ENCODE measurements around the gene SNX18. TPM values are rescaled to one million over a fixed set of nuclear protein-coding genes. Genes with fewer than 3 reads are reported as not detected.

Gene SNX18
- total RNA-seq, 2 donors from 2014 or later, result 19.7 to 20.5 TPM

GRCh38 chr5:54491326-54491725 lies 26.2 kb upstream of the SNX18 start:
- no peak for TF ChIP-seq CTCF (conservative IDR thresholded peaks at IDR 0.05)

GRCh38 chr5:54492178-54492577 lies 25.4 kb upstream of the SNX18 start:
- H3K4me3 Mint-ChIP-seq, result no peak overlapping the region
- no peaks in the 10 kb centered on the region for H3K36me3 Mint-ChIP-seq (ENCODE audit: low read depth)
- no peaks in the 10 kb centered on the region for H3K4me1 Mint-ChIP-seq
- no peak for DNase-seq
- Histone ChIP-seq H3K27me3 (ENCODE audit: control insufficient read depth, insufficient read depth, low read length, poor library complexity, severe bottlenecking) (no peaks in the 10 kb centered on the region), H3K4me3 (ENCODE audit: low read length) (no peak overlapping the region), H3K9me3 (ENCODE audit: control insufficient read depth, low read length) (peaks cover 10% of the 10 kb centered on the region), H3K27ac (ENCODE audit: low read depth, low read length) (no peak overlapping the region), H3K9ac (ENCODE audit: extremely low read depth, low read length, poor library complexity, severe bottlenecking) (no peak overlapping the region), H3K36me3 (ENCODE audit: control insufficient read depth, insufficient read depth, low read length) (no peaks in the 10 kb centered on the region), H3K4me1 (ENCODE audit: control insufficient read depth, insufficient read depth, low read length) (no peaks in the 10 kb centered on the region)
- 85 to 90% methylated on average over 2 of the region's 2 CpGs for WGBS, 2 experiments (ENCODE audit: insufficient coverage in 1 of 2, insufficient read length in 1 of 2)
- no peak overlapping the region for H3K27ac Mint-ChIP-seq
- TF ChIP-seq CTCF (conservative IDR thresholded peaks at IDR 0.05), result no peak
- H3K27me3 Mint-ChIP-seq (ENCODE audit: insufficient read depth), result peaks cover 6% of the 10 kb centered on the region
- peaks cover 9% of the 10 kb centered on the region for H3K9me3 Mint-ChIP-seq

More at GRCh38 chr5:54491326-54491725, 26.2 kb upstream of the SNX18 start:
- Histone ChIP-seq H3K9me3 (ENCODE audit: control insufficient read depth, low read length) (peaks cover 2% of the 10 kb centered on the region), H3K36me3 (ENCODE audit: control insufficient read depth, insufficient read depth, low read length) (no peaks in the 10 kb centered on the region), H3K27me3 (ENCODE audit: control insufficient read depth, insufficient read depth, low read length, poor library complexity, severe bottlenecking) (no peaks in the 10 kb centered on the region), H3K9ac (ENCODE audit: extremely low read depth, low read length, poor library complexity, severe bottlenecking) (no peak overlapping the region), H3K4me3 (ENCODE audit: low read length) (no peak overlapping the region), H3K4me1 (ENCODE audit: control insufficient read depth, insufficient read depth, low read length) (no peaks in the 10 kb centered on the region), H3K27ac (ENCODE audit: low read depth, low read length) (no peak overlapping the region)
- Mint-ChIP-seq H3K36me3 (ENCODE audit: low read depth) (no peaks in the 10 kb centered on the region), H3K9me3 (peaks cover 3% of the 10 kb centered on the region), H3K4me3 (no peak overlapping the region), H3K27me3 (ENCODE audit: insufficient read depth) (peaks cover 6% of the 10 kb centered on the region), H3K27ac (no peak overlapping the region), H3K4me1 (no peaks in the 10 kb centered on the region)
- 93% methylated on average over 1 of the region's 1 CpG; no CpG with 5 or more reads in 1 of the 2 experiments for WGBS, 2 experiments (ENCODE audit: insufficient coverage in 1 of 2, insufficient read length in 1 of 2)
- DNase-seq, result no peak

- H3K36me3 Mint-ChIP-seq (ENCODE audit: low read depth), result peaks cover 3% of the 10 kb centered on the region
- H3K27me3 Mint-ChIP-seq (ENCODE audit: insufficient read depth), result peaks cover 6% of the 10 kb centered on the region
- H3K9me3 Mint-ChIP-seq, result peaks cover 36% of the 10 kb centered on the region
- TF ChIP-seq CTCF (conservative IDR thresholded peaks at IDR 0.05), result no peak
- no peak overlapping the region for H3K27ac ChIP-seq (ENCODE audit: low read depth, low read length)
- no peak for DNase-seq
- H3K27ac Mint-ChIP-seq, result no peak overlapping the region
- H3K36me3 ChIP-seq (ENCODE audit: control insufficient read depth, insufficient read depth, low read length), result no peaks in the 10 kb centered on the region
- no peaks in the 10 kb centered on the region for H3K27me3 ChIP-seq (ENCODE audit: control insufficient read depth, insufficient read depth, low read length, poor library complexity, severe bottlenecking)
- no peak overlapping the region for H3K4me3 ChIP-seq (ENCODE audit: low read length)
- H3K9me3 ChIP-seq (ENCODE audit: control insufficient read depth, low read length), result peaks cover 23% of the 10 kb centered on the region
- no peaks in the 10 kb centered on the region for H3K4me1 Mint-ChIP-seq
- H3K9ac ChIP-seq (ENCODE audit: extremely low read depth, low read length, poor library complexity, severe bottlenecking), result no peak overlapping the region
- no peaks in the 10 kb centered on the region for H3K4me1 ChIP-seq (ENCODE audit: control insufficient read depth, insufficient read depth, low read length)
- no peak overlapping the region for H3K4me3 Mint-ChIP-seq
Measured at GRCh38 chr5:54495027-54495426, 22.5 kb upstream of the SNX18 start.

Measured in endodermal cell (in vitro differentiated cells).